Globus pallidus (tissue), 1 donor: ENCODE measurements around the gene ARHGAP6.

Source experiments
- DNase-seq: peaks from one replicate; pipeline ENCODE4 v3.0.0-alpha.2; 2015; ENCODE audit warnings: low spot score

The ARHGAP6 gene

GRCh38 chrX:11575332-11575731 lies 90.4 kb downstream of the ARHGAP6 start:
- DNase-seq, result no peak

GRCh38 chrX:11567528-11568220 lies 98.0 kb downstream of the ARHGAP6 start:
- no peak for DNase-seq

- DNase-seq, result no peak
Measured at GRCh38 chrX:11566789-11567188, 98.9 kb downstream of the ARHGAP6 start.

- DNase-seq, result no peak
Measured at GRCh38 chrX:11566173-11566572, 99.5 kb downstream of the ARHGAP6 start.

- no peak for DNase-seq
Measured at GRCh38 chrX:11564546-11564945, 101.2 kb downstream of the ARHGAP6 start.

DNA sequence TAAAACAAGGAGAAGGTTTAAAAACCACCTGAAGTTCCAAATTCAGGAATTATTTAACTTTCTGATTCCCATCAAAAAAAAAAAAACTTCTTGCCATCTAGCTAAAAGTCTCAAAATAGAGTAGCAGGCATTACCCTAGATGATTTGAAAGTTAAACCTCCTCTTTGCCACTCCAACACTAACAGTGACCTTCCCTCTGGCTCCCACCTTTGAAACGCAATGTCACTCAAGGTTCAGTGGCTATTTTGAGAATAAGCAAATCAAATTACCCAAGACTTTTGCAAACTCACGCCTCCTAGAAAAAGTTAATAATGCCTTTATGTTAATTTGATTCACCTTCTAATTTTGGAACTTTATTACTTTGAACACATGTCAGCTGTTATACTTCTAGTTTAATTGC lies 103.2 kb downstream of the ARHGAP6 start:
- no peak for DNase-seq

- DNase-seq, result no peak
Measured at GRCh38 chrX:11558972-11559371, 106.7 kb downstream of the ARHGAP6 start.

DNA sequence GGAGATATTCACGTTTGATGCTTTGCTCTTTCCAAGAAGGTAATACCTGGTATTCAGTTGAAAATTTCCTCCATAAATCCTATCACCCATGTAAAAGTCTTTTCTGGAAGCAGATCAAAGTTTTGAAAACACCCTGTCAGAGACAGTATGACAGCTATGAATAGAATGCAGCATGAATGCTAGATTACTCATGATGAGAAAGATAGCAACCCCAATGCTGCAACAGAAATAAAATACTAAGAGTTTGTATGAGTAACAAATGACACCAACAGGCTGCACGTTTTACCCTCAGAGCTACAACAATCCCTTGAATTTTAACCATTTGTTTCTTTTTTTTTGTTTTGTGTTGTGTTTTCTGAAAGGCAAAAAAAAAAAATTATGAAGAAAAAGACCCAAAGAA lies 108.6 kb downstream of the ARHGAP6 start:
- no peak for DNase-seq

DNA sequence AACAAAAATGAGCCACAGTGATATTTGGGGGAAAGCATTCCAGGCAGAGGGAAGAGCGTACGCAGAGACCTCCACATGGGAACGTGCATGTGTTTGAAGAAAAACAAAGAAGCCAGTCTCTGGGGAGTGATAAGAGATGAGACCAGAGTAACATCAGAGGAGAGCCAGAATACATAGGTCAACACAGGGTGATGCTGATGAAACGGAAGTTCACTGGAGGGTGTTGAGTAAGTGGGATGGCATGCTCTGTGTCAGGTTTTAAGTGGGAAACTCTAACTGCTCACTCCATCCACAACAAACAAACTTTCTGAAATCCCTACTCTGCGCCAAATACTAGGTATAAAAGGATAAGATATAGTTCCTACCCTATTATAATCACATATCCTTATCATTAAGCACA lies 110.0 kb downstream of the ARHGAP6 start:
- no peak for DNase-seq

DNA sequence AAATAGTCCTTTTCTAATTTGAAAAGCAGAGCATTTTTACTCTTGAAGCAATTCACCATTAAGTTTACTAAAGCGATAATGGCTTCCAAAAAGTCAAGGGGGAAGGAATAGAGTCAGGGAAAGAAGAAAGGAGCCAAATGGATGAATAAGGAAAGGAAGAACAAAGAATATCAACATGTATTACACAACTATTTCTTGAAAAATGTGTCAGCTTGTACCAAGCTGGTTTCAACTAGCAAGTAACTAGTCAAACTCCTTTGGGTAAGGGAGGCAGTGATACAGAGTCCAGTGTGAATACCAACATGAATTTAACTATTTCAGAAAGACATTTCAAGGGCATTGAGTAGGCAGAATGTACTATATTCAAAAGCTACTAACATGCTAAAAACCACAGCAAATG lies 112.1 kb downstream of the ARHGAP6 start:
- DNase-seq, result no peak

DNA sequence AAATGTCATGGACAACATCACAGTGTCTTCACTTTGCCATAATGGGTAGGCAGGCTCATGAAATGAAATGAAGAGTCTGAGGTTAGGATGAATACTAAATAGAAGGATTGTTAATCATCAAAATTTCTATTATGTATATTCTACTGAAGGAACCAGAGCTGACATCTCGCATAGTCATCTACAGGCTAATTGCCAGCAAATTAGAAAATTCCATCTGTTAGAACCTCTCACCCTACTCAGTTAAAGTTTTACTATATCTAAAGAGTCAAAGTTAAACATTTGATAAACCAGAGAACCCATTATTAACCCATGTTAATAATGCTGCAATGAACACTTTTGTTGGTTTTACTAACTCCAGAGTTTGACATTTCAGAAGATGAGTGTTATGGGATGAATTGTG lies 114.6 kb downstream of the ARHGAP6 start:
- no peak for DNase-seq

- DNase-seq, result no peak
Measured at GRCh38 chrX:11546917-11547316, 118.8 kb downstream of the ARHGAP6 start.

- no peak for DNase-seq
Measured at GRCh38 chrX:11543249-11543648, 122.5 kb downstream of the ARHGAP6 start.

GRCh38 chrX:11541510-11541909 lies 124.2 kb downstream of the ARHGAP6 start:
- DNase-seq, result no peak

GRCh38 chrX:11540532-11541377 lies 125.0 kb downstream of the ARHGAP6 start:
- no peak for DNase-seq

- no peak for DNase-seq
Measured at GRCh38 chrX:11537141-11537540, 128.6 kb downstream of the ARHGAP6 start.

DNA sequence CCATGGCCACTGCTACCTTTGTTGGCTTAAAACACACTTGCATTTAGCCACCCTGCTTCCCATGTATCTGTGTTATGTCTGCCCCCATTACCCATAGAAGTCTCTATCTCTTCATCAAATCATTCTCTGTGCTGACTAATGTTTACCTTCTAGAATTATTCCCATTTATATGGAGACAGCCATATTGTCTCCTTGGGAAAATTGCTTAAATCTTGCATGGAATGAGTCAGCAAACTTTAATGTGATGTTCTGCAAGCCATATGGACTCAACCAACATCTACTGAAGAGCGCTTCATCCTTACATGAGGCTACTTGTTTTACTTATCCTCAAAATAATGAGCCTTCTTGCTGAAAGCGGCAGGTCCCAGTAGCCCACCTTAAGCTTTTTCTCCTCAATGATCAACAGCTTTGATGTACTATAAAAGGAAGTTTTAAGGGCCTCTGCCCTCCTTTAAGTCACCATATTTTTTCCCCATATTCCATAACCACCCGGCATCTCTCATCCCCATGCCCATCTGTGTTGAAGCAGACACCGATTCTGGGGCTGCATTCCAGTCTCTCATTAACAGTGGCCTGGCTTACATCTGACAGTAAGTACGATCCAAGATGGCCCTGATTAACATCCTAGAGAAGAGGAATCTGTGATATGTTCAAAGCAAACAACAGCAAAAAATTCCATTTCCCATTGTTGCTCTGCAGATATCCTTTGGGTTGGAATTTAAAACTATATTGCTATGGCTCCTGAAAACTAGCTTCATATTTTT lies 130.4 kb downstream of the ARHGAP6 start:
- no peak for DNase-seq

GRCh38 chrX:11533199-11533651 lies 132.5 kb downstream of the ARHGAP6 start:
- peak; percentile 60 for DNase-seq

DNA sequence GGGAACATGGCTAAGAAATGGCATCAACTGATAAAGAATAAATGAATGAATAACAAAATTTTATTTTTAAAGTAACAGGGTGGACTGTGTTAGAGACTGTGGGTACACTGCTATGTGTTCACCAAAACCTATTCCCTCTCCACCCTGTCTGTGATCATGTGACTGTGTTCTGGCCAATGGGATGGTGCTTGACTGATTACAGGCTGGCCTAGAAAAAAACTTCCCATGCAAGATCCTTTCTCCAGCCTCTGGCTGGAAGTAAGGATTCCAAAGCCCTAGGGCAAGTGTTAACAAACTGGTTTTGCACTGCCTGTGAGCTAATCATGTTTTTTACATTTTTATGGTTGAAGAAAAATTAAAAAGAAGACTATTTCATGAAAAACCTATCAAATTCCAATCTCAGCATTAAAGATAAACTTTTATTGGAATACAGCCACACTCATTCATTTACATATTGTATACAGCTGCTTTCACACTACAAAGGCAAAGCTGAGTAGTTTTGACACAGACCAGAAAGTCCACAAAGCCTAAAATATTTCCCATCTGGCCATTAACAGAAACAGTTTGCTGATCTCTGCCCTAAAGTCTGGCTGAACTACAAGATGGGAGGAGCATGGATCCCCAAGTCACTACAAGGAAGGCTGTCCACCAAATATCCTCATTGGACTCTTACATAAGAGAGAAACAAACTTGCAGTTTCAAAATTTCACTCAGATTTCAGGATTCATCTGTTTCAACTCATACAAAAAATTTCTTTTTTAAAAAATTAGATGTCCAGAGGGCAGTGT lies 133.2 kb downstream of the ARHGAP6 start:
- DNase-seq, result no peak

- no peak for DNase-seq
Measured at GRCh38 chrX:11531226-11531625, 134.5 kb downstream of the ARHGAP6 start.

DNA sequence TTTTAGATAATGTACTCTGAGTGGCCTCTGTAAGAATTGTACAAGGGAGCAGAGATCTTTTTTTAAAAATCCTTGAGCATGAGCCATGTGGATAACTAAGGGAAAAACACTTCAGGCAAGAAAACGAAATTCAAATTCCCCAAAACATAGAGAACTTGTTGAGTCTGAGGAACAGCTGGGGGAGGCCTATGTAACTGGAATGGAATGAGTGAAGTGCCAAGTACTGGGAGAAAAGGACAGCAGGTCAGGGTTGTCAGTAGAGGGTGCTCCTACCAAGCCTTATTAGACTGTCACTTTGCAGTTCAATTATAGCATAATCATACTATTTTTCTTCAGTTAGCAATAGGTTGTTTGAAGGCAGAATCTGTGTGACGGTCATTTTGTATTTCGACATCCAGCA lies 135.1 kb downstream of the ARHGAP6 start:
- DNase-seq, result no peak

- no peak for DNase-seq
Measured at GRCh38 chrX:11528623-11529022, 137.1 kb downstream of the ARHGAP6 start.
